ENCODE measurements around the gene C16orf86.

The C16orf86 gene

GRCh38 chr16:67641779-67642708 lies 24.6 kb upstream of the C16orf86 start:
- DNase-seq (ENCODE audit: low read depth) = no peak
- no peak overlapping the region for H3K4me3 ChIP-seq (ENCODE audit: low read depth, low read length)
- no peak for TF ChIP-seq CTCF (IDR thresholded peaks at IDR 0.05; ENCODE audit: low read depth, low read length, missing control alignments)

GRCh38 chr16:67644038-67644437 lies 22.6 kb upstream of the C16orf86 start:
- TF ChIP-seq CTCF (IDR thresholded peaks at IDR 0.05; ENCODE audit: low read depth, low read length, missing control alignments) = no peak
- no peak overlapping the region for H3K4me3 ChIP-seq (ENCODE audit: low read depth, low read length)
- no peak for DNase-seq (ENCODE audit: low read depth)

GRCh38 chr16:67645397-67646121 lies 21.1 kb upstream of the C16orf86 start:
- H3K4me3 ChIP-seq (ENCODE audit: low read depth, low read length) = peak overlapping the region; percentile 75
- no peak for TF ChIP-seq CTCF (IDR thresholded peaks at IDR 0.05; ENCODE audit: low read depth, low read length, missing control alignments)
- no peak for DNase-seq (ENCODE audit: low read depth)

- H3K4me3 ChIP-seq (ENCODE audit: low read depth, low read length) = no peak overlapping the region
- DNase-seq (ENCODE audit: low read depth) = no peak
- no peak for TF ChIP-seq CTCF (IDR thresholded peaks at IDR 0.05; ENCODE audit: low read depth, low read length, missing control alignments)
Measured at GRCh38 chr16:67647111-67647651, 19.4 kb upstream of the C16orf86 start.

- H3K4me3 ChIP-seq (ENCODE audit: low read depth, low read length) = no peak overlapping the region
- no peak for DNase-seq (ENCODE audit: low read depth)
- no peak for TF ChIP-seq CTCF (IDR thresholded peaks at IDR 0.05; ENCODE audit: low read depth, low read length, missing control alignments)
Measured at GRCh38 chr16:67647681-67648080, 18.9 kb upstream of the C16orf86 start.

- no peak overlapping the region for H3K4me3 ChIP-seq (ENCODE audit: low read depth, low read length)
- TF ChIP-seq CTCF (IDR thresholded peaks at IDR 0.05; ENCODE audit: low read depth, low read length, missing control alignments) = no peak
- DNase-seq (ENCODE audit: low read depth) = no peak
Measured at GRCh38 chr16:67648088-67648763, 18.4 kb upstream of the C16orf86 start.
